OCI-LY1 (cell line): ENCODE measurements around the gene MLLT6.

Experiments
- H2AFZ ChIP-seq: fragments of 200-600 bp; sonication (generic), shearing (Covaris generic); 2 replicates; pipeline ENCODE4 v1.6.0; 2014; ENCODE audit warnings: antibody characterized with exemption, mild to moderate bottlenecking, low read length
- H3F3A ChIP-seq: fragments of 200-600 bp; sonication (generic), shearing (Covaris generic); 2 replicates; pipeline ENCODE4 v1.6.0; 2014; ENCODE audit warnings: mild to moderate bottlenecking, antibody characterized with exemption, low read length, moderate library complexity; ENCODE audit not compliant: insufficient read depth
- H3K27ac ChIP-seq: fragments of 200-600 bp; sonication (generic); 2 replicates; pipeline ENCODE4 v1.5.1; 2014; ENCODE audit warnings: low read length, mixed run types, mild to moderate bottlenecking, low read depth; ENCODE audit not compliant: poor library complexity, severe bottlenecking
- H3K27me3 ChIP-seq: fragments of 200-600 bp; sonication (generic); 2 replicates; pipeline ENCODE4 v1.6.0; 2014; ENCODE audit warnings: antibody characterized with exemption, mild to moderate bottlenecking, low read length, moderate library complexity; ENCODE audit not compliant: insufficient read depth
- H3K36me3 ChIP-seq: fragments of 200-600 bp; sonication (generic); 2 replicates; pipeline ENCODE4 v1.6.1; 2014; ENCODE audit warnings: mild to moderate bottlenecking, antibody characterized with exemption, low read length, moderate library complexity, mixed read lengths; ENCODE audit not compliant: insufficient read depth
- H3K4me1 ChIP-seq: fragments of 200-600 bp; sonication (generic); 2 replicates; pipeline ENCODE4 v1.5.1; 2014; ENCODE audit warnings: mild to moderate bottlenecking, low read length, moderate library complexity; ENCODE audit not compliant: insufficient read depth, severe bottlenecking
- H3K4me2 ChIP-seq: fragments of 200-600 bp; sonication (generic), shearing (Covaris generic); 2 replicates; pipeline ENCODE4 v1.6.1; 2014; ENCODE audit warnings: low read length
- H3K4me3 ChIP-seq: fragments of 200-600 bp; sonication (generic); 2 replicates; pipeline ENCODE4 v1.5.1; 2014; ENCODE audit warnings: low read length, low read depth, mild to moderate bottlenecking, mixed read lengths; ENCODE audit not compliant: poor library complexity, severe bottlenecking
- H3K79me2 ChIP-seq: fragments of 200-600 bp; shearing (Covaris generic); 2 replicates; pipeline ENCODE4 v1.6.1; 2016; ENCODE audit warnings: mixed run types, low read length, mixed read lengths; ENCODE audit not compliant: insufficient read depth
- H3K9ac ChIP-seq: fragments of 200-600 bp; sonication (generic), shearing (Covaris generic); 2 replicates; pipeline ENCODE4 v1.6.1; 2014; ENCODE audit warnings: mild to moderate bottlenecking, low read length, mixed read lengths
- H3K9me2 ChIP-seq: fragments of 200-600 bp; sonication (generic), shearing (Covaris generic); 2 replicates; pipeline ENCODE4 v1.6.1; 2014; ENCODE audit warnings: low read depth, mild to moderate bottlenecking, low read length, mixed read lengths
- H3K9me3 ChIP-seq: fragments of 200-600 bp; shearing (Covaris generic); 2 replicates; pipeline ENCODE4 v1.6.1; 2014; ENCODE audit warnings: low read length, mixed read lengths
- H4K20me1 ChIP-seq: fragments of 200-600 bp; sonication (generic), shearing (Covaris generic); 2 replicates; pipeline ENCODE4 v1.6.0; 2016; ENCODE audit warnings: mild to moderate bottlenecking, low read length; ENCODE audit not compliant: insufficient read depth
- EZH2 ChIP-seq: fragments of 200-600 bp; sonication (generic), shearing (Covaris generic); IDR thresholded peaks from 2 replicates; pipeline ENCODE4 v1.8.0; 2017; ENCODE audit warnings: borderline replicate concordance, mixed run types, mild to moderate bottlenecking, antibody characterized with exemption, low read length, moderate library complexity, mixed read lengths
- TF ChIP-seq, protein P1 (sequence below): fragments of 200-600 bp; sonication (generic), shearing (Covaris generic); IDR thresholded peaks from 2 replicates; pipeline ENCODE4 v1.5.1; 2017; ENCODE audit warnings: mild to moderate bottlenecking, antibody characterized with exemption, low read length, moderate library complexity, mixed read lengths

MLLT6 gene

DNA sequence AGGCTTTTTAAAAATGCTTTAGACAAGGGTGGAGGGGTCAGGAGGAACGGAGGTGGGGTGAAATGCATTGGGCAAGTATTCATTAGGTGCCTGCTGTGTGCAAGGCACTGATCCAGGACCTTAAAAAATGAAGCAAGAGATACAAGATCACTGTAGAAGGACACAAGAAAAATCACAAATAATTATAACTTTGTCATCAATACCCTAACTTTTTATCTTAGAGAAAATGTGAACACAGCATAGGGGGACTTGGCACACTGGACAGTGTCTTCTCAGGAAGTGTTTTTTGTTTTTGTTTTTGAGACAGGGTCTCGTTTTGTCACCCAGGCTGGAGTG lies 37.3 kb upstream of the MLLT6 start:
- Histone ChIP-seq H2AFZ (no peak overlapping the region), H3K79me2 (no peaks in the 10 kb centered on the region), H3K36me3 (no peaks in the 10 kb centered on the region), H3K9me2 (no peaks in the 10 kb centered on the region), H4K20me1 (no peaks in the 10 kb centered on the region), H3K27me3 (peaks cover 10% of the 10 kb centered on the region), H3K4me1 (no peaks in the 10 kb centered on the region), H3K27ac (no peak overlapping the region), H3K9ac (no peak overlapping the region), H3K9me3 (no peaks in the 10 kb centered on the region), H3F3A (no peaks in the 10 kb centered on the region), H3K4me2 (no peak overlapping the region), H3K4me3 (no peak overlapping the region)
- TF ChIP-seq, protein P1, sequence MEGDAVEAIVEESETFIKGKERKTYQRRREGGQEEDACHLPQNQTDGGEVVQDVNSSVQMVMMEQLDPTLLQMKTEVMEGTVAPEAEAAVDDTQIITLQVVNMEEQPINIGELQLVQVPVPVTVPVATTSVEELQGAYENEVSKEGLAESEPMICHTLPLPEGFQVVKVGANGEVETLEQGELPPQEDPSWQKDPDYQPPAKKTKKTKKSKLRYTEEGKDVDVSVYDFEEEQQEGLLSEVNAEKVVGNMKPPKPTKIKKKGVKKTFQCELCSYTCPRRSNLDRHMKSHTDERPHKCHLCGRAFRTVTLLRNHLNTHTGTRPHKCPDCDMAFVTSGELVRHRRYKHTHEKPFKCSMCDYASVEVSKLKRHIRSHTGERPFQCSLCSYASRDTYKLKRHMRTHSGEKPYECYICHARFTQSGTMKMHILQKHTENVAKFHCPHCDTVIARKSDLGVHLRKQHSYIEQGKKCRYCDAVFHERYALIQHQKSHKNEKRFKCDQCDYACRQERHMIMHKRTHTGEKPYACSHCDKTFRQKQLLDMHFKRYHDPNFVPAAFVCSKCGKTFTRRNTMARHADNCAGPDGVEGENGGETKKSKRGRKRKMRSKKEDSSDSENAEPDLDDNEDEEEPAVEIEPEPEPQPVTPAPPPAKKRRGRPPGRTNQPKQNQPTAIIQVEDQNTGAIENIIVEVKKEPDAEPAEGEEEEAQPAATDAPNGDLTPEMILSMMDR = no peak
- TF ChIP-seq EZH2 = no peak

GRCh38 chr17:38669520-38669919 lies 35.6 kb upstream of the MLLT6 start:
- Histone ChIP-seq H3K79me2 (no peaks in the 10 kb centered on the region), H3K27me3 (peaks cover 18% of the 10 kb centered on the region), H3K4me3 (no peak overlapping the region), H3K4me1 (peaks cover 11% of the 10 kb centered on the region), H3K9ac (no peak overlapping the region), H3K9me2 (no peaks in the 10 kb centered on the region), H3K27ac (no peak overlapping the region), H2AFZ (no peak overlapping the region), H4K20me1 (no peaks in the 10 kb centered on the region), H3K36me3 (no peaks in the 10 kb centered on the region), H3K4me2 (no peak overlapping the region), H3K9me3 (no peaks in the 10 kb centered on the region), H3F3A (no peaks in the 10 kb centered on the region)
- TF ChIP-seq, protein P1 = no peak
- TF ChIP-seq EZH2 = no peak

DNA sequence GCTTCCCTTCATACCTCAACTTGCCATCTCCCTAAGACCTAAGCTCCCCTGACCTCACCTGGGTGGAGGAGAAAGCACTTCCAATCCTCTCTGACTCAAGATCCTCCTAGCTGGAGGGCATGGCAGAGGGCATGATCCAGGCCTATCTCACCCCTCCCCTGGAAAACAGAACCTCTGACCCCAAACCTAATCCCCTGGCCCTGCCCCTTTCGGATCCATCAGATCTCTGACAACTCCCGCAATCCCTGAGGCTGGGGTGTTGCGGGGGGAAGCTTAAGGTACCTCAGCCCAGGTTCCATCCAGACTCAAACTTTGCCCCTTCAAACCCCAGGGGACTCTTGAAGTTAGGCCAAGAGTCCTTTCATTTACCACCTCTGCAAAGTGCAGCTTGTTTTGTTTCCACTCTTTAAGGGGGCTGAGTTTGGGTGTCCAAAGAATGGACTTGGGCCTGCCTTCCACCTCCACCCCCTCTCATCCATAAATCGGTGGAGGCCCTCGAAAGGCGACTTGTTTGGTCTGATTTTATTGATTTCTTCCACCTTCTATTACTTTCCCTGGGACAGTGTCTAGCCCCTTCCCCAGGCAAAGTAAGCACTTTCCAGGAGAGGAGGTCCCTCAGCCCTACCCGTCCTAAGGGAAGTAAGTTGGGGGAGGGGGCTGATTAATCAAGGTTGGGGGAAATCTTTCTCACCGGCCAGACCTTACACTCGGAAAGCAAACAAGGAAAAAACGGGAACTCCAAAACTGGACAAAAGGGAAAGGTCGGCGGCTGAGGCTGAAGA lies 32.9 kb upstream of the MLLT6 start:
- H3K9ac ChIP-seq = no peak overlapping the region
- H4K20me1 ChIP-seq = no peaks in the 10 kb centered on the region
- no peaks in the 10 kb centered on the region for H3F3A ChIP-seq
- H3K27ac ChIP-seq = no peak overlapping the region
- H3K27me3 ChIP-seq = peaks cover 14% of the 10 kb centered on the region
- no peaks in the 10 kb centered on the region for H3K9me3 ChIP-seq
- H3K4me2 ChIP-seq = no peak overlapping the region
- peaks cover 21% of the 10 kb centered on the region for H3K4me1 ChIP-seq
- no peaks in the 10 kb centered on the region for H3K79me2 ChIP-seq
- H3K9me2 ChIP-seq = no peaks in the 10 kb centered on the region
- H3K4me3 ChIP-seq = no peak overlapping the region
- no peak overlapping the region for H2AFZ ChIP-seq
- TF ChIP-seq, protein P1 = no peak
- no peak for TF ChIP-seq EZH2
- no peaks in the 10 kb centered on the region for H3K36me3 ChIP-seq
